GM23338 (cell line): ENCODE results near the gene DIP2B. TPM values are rescaled to one million over a fixed set of nuclear protein-coding genes. Genes with fewer than 3 reads are reported as not detected.

Experiments
- ATAC-seq: fragments of 200-7000 bp; cut with Tn5 transposase; 3 replicates; pipeline ENCODE4 v1.9.1; 2020
- DNase-seq: peaks from one replicate; pipeline ENCODE4 v3.0.0-alpha.2; 2015; ENCODE audit warnings: low spot score
- H2AFZ ChIP-seq: fragments of 200-600 bp; sonication (generic); 2 replicates; pipeline ENCODE4 v1.8.0; 2016; ENCODE audit warnings: antibody characterized with exemption, mild to moderate bottlenecking, moderate library complexity
- H3F3A ChIP-seq: fragments of 200-600 bp; sonication (generic); replicated peaks from 2 replicates; pipeline ENCODE4 v1.8.0; 2017; ENCODE audit warnings: antibody characterized with exemption, mixed run types, low read depth
- H3K27ac ChIP-seq: fragments of 200-600 bp; sonication (generic); 2 replicates; pipeline ENCODE4 v1.6.1; 2016; ENCODE audit warnings: low read depth
- H3K27me3 ChIP-seq: fragments of 200-600 bp; sonication (generic); 2 replicates; pipeline ENCODE4 v1.8.0; 2016; ENCODE audit warnings: mild to moderate bottlenecking, mixed run types, moderate library complexity; ENCODE audit not compliant: insufficient read depth
- H3K36me3 ChIP-seq: fragments of 200-600 bp; sonication (generic); 2 replicates; pipeline ENCODE4 v1.8.0; 2016; ENCODE audit warnings: mild to moderate bottlenecking; ENCODE audit not compliant: insufficient read depth
- H3K4me1 ChIP-seq: fragments of 200-600 bp; sonication (generic); 2 replicates; pipeline ENCODE4 v1.8.0; 2016; ENCODE audit warnings: mild to moderate bottlenecking, moderate library complexity; ENCODE audit not compliant: insufficient read depth
- H3K4me2 ChIP-seq: fragments of 200-600 bp; sonication (generic); 2 replicates; pipeline ENCODE4 v1.7.1; 2017; ENCODE audit warnings: mixed run types
- H3K4me3 ChIP-seq: fragments of 200-600 bp; sonication (generic); 2 replicates; pipeline ENCODE4 v1.6.1; 2016; ENCODE audit warnings: mixed run types
- H3K79me2 ChIP-seq: fragments of 200-600 bp; sonication (generic); replicated peaks from 2 replicates; pipeline ENCODE4 v1.8.0; 2017; ENCODE audit warnings: mild to moderate bottlenecking; ENCODE audit not compliant: insufficient read depth
- H3K9me2 ChIP-seq: fragments of 200-600 bp; sonication (generic); 2 replicates; pipeline ENCODE4 v1.8.0; 2017; ENCODE audit not compliant: insufficient read depth
- H4K20me1 ChIP-seq: fragments of 200-600 bp; sonication (generic); replicated peaks from 2 replicates; pipeline ENCODE4 v1.8.0; 2017; ENCODE audit warnings: mild to moderate bottlenecking; ENCODE audit not compliant: insufficient read depth
- H3K27ac Mint-ChIP-seq: 2 replicates; pipeline ENCODE4 v1.8.0; 2020; ENCODE audit warnings: inconsistent platforms, mild to moderate bottlenecking, moderate library complexity, mixed read lengths
- H3K27me3 Mint-ChIP-seq: 3 replicates; pipeline ENCODE4 v1.8.0; 2022; ENCODE audit warnings: low read depth, mild to moderate bottlenecking, moderate library complexity, mixed read lengths, inconsistent platforms; ENCODE audit not compliant: insufficient read depth, poor library complexity
- H3K36me3 Mint-ChIP-seq: 3 replicates; pipeline ENCODE4 v1.8.0; 2021; ENCODE audit warnings: low read depth, mild to moderate bottlenecking, inconsistent platforms, moderate library complexity, mixed read lengths
- H3K4me1 Mint-ChIP-seq: 3 replicates; pipeline ENCODE4 v1.8.0; 2020; ENCODE audit warnings: mild to moderate bottlenecking, inconsistent platforms, mixed read lengths
- H3K4me3 Mint-ChIP-seq: 3 replicates; pipeline ENCODE4 v1.8.0; 2021; ENCODE audit warnings: moderate library complexity, mild to moderate bottlenecking, inconsistent platforms, mixed read lengths
- H3K9me3 Mint-ChIP-seq: 3 replicates; pipeline ENCODE4 v1.8.0; 2020; ENCODE audit warnings: moderate library complexity, mild to moderate bottlenecking, inconsistent platforms, mixed read lengths
- CREB1 ChIP-seq: fragments of 250-450 bp; sonication (Bioruptor Pico); IDR thresholded peaks from 2 replicates; pipeline ENCODE4 v1.5.0; 2020; ENCODE audit warnings: low read depth, mild to moderate bottlenecking, moderate library complexity
- CTCF ChIP-seq, 2 experiments: fragments of 200-600 bp in 1 of 2; sonication (generic) in 1 of 2; conservative IDR thresholded peaks; 2 replicates each; pipeline versions ENCODE4 v1.5.1 to v1.6.1; 2016 to 2017; ENCODE audit warnings: antibody characterized with exemption in 2 of 2, low read depth in 2 of 2, mild to moderate bottlenecking in 2 of 2, moderate library complexity in 1 of 2
- ETS1 ChIP-seq: IDR thresholded peaks from 2 replicates; pipeline ENCODE4 v1.6.1; 2016; ENCODE audit warnings: antibody characterized with exemption
- EZH2 ChIP-seq: fragments of 200-600 bp; sonication (generic); IDR thresholded peaks from one replicate; pipeline ENCODE4 v1.8.0; 2017; ENCODE audit warnings: antibody characterized with exemption, mild to moderate bottlenecking, low read depth; ENCODE audit not compliant: unreplicated experiment
- EZH2phosphoT487 ChIP-seq: fragments of 200-600 bp; sonication (generic); IDR thresholded peaks from one replicate; pipeline ENCODE4 v1.8.1; 2018; ENCODE audit warnings: antibody characterized with exemption; ENCODE audit not compliant: unreplicated experiment
- JUNB ChIP-seq: IDR thresholded peaks from one replicate; pipeline ENCODE4 v1.6.1; 2016; ENCODE audit warnings: antibody characterized with exemption; ENCODE audit not compliant: unreplicated experiment
- NANOG ChIP-seq: IDR thresholded peaks from 2 replicates; pipeline ENCODE4 v1.6.1; 2016; ENCODE audit warnings: antibody characterized with exemption, borderline replicate concordance
- POLR2AphosphoS5 ChIP-seq: IDR thresholded peaks from 2 replicates; pipeline ENCODE4 v1.6.1; 2016; ENCODE audit warnings: antibody characterized with exemption, low read depth
- REST ChIP-seq: IDR thresholded peaks from one replicate; pipeline ENCODE4 v1.6.1; 2018; ENCODE audit warnings: antibody characterized with exemption; ENCODE audit not compliant: unreplicated experiment
- STAT1 ChIP-seq: IDR thresholded peaks from one replicate; pipeline ENCODE4 v1.6.1; 2016; ENCODE audit warnings: antibody characterized with exemption; ENCODE audit not compliant: unreplicated experiment
- ZNF114 ChIP-seq: fragments of 250-450 bp; sonication (Bioruptor Pico); IDR thresholded peaks from 2 replicates; pipeline ENCODE4 v1.5.0; 2020; ENCODE audit warnings: mild to moderate bottlenecking, moderate library complexity
- ZNF331 ChIP-seq: fragments of 250-450 bp; sonication (Bioruptor Pico); IDR thresholded peaks from 2 replicates; pipeline ENCODE4 v1.5.0; 2020; ENCODE audit warnings: low read depth, mild to moderate bottlenecking, moderate library complexity
- polyA plus RNA-seq: library from polyadenylated mRNA; unstranded; fragments of >200 nt; fragmentation: Nextera tagmentation; extraction: Ambion mirVana; gene quantifications from 2 replicates; pipeline ENCODE4 v1.2.1, GENCODE V29; 2016
- total RNA-seq: library from RNA; depleted of rRNA; stranded (reverse); fragments of >200 nt; shearing (Covaris generic); gene quantifications from 2 replicates; pipeline ENCODE4 v1.2.3, GENCODE V29; 2014
- TF ChIP-seq, protein P1 (sequence below): fragments of 250-450 bp; sonication (Bioruptor Pico); IDR thresholded peaks from 2 replicates; pipeline ENCODE4 v1.5.0; 2020; ENCODE audit warnings: mild to moderate bottlenecking, moderate library complexity

DIP2B gene
- total and polyA plus RNA-seq, 2 experiments from 2014 or later = 8.0 to 36.4 TPM

DNA sequence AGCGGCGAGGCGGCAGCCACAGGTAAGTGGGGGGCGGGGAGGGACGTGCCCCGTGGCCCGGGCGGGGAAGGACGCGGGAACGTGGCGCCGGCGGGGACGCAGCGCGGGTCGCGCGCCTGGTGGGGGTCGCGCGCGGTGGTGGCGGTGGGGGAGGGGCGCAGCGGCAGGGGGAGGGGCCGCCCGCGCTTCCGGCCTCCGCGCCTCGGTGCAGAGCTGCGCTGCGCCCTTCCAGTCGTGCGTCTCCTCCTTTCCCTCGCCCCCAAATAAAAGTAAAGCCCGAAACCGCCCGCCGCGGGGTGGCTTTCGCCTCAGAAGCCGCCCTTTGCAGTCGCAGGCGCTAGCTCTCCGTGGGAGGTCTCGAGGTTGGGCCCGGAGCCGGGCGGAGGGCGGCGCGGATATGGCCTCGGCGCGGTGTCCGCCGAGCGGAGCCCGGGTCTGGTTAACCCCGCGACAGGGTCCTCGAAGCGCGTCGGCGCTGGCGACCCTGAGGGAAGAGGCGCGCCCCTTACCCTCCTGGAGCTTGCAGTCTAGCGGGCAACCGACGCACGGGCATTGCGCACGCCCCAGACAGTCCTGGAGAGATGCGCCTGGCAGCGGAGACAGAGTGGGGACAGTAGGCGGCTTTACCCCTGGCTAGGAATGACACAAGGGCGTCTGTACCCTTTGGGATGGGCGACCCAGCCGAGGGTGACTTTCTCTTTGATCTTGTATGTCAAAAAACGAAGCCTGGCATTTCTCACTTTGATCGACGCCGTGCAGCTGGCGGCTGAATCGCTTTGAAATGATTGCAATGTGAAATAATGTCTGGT lies 259.7 kb downstream of the DIP2B start:
- Histone ChIP-seq H2AFZ (peak overlapping the region; percentile 86; the same call in 1 of the 2 replicates), H3K27me3 (no peaks in the 10 kb centered on the region), H3K27ac (peak overlapping the region; percentile 99), H3K4me1 (peaks cover 16% of the 10 kb centered on the region), H3K79me2 (peaks cover 57% of the 10 kb centered on the region), H3K4me2 (peak overlapping the region; percentile 92), H3F3A (peaks cover 16% of the 10 kb centered on the region), H3K9me2 (no peaks in the 10 kb centered on the region), H4K20me1 (0 out of 2 replicates have a peak, but pooled peaks cover 6% of the 10 kb centered on the region), H3K36me3 (no peaks in the 10 kb centered on the region), H3K4me3 (peak overlapping the region; percentile 74)
- peaks cover 27% of the 10 kb centered on the region for H3K4me1 Mint-ChIP-seq
- DNase-seq (peak; percentile 72), ATAC-seq (peak; percentile 49)
- H3K4me3 Mint-ChIP-seq = peak overlapping the region; percentile 82
- H3K27ac Mint-ChIP-seq = peak overlapping the region; percentile 99
- H3K27me3 Mint-ChIP-seq = peaks cover 12% of the 10 kb centered on the region
- H3K36me3 Mint-ChIP-seq = peaks cover 14% of the 10 kb centered on the region
- peaks cover 2% of the 10 kb centered on the region; the same call in 1 of the 3 replicates for H3K9me3 Mint-ChIP-seq
- no peak for TF ChIP-seq REST
- TF ChIP-seq STAT1 = no peak
- no peak for TF ChIP-seq ZNF114 (CRISPR knock-in tag)
- TF ChIP-seq CTCF (conservative IDR thresholded peaks at IDR 0.05; ENCODE audit: low read depth in 2 of 2) = no peak; a peak in 1 of 4 replicates
- no peak for TF ChIP-seq NANOG
- TF ChIP-seq ZNF331 (CRISPR knock-in tag) = no peak
- TF ChIP-seq POLR2AphosphoS5 = no peak; the same call in 1 of the 2 replicates
- TF ChIP-seq CREB1 = no peak
- TF ChIP-seq EZH2 = no peak
- TF ChIP-seq ETS1 = no peak
- no peak for TF ChIP-seq JUNB
- TF ChIP-seq, protein P1, sequence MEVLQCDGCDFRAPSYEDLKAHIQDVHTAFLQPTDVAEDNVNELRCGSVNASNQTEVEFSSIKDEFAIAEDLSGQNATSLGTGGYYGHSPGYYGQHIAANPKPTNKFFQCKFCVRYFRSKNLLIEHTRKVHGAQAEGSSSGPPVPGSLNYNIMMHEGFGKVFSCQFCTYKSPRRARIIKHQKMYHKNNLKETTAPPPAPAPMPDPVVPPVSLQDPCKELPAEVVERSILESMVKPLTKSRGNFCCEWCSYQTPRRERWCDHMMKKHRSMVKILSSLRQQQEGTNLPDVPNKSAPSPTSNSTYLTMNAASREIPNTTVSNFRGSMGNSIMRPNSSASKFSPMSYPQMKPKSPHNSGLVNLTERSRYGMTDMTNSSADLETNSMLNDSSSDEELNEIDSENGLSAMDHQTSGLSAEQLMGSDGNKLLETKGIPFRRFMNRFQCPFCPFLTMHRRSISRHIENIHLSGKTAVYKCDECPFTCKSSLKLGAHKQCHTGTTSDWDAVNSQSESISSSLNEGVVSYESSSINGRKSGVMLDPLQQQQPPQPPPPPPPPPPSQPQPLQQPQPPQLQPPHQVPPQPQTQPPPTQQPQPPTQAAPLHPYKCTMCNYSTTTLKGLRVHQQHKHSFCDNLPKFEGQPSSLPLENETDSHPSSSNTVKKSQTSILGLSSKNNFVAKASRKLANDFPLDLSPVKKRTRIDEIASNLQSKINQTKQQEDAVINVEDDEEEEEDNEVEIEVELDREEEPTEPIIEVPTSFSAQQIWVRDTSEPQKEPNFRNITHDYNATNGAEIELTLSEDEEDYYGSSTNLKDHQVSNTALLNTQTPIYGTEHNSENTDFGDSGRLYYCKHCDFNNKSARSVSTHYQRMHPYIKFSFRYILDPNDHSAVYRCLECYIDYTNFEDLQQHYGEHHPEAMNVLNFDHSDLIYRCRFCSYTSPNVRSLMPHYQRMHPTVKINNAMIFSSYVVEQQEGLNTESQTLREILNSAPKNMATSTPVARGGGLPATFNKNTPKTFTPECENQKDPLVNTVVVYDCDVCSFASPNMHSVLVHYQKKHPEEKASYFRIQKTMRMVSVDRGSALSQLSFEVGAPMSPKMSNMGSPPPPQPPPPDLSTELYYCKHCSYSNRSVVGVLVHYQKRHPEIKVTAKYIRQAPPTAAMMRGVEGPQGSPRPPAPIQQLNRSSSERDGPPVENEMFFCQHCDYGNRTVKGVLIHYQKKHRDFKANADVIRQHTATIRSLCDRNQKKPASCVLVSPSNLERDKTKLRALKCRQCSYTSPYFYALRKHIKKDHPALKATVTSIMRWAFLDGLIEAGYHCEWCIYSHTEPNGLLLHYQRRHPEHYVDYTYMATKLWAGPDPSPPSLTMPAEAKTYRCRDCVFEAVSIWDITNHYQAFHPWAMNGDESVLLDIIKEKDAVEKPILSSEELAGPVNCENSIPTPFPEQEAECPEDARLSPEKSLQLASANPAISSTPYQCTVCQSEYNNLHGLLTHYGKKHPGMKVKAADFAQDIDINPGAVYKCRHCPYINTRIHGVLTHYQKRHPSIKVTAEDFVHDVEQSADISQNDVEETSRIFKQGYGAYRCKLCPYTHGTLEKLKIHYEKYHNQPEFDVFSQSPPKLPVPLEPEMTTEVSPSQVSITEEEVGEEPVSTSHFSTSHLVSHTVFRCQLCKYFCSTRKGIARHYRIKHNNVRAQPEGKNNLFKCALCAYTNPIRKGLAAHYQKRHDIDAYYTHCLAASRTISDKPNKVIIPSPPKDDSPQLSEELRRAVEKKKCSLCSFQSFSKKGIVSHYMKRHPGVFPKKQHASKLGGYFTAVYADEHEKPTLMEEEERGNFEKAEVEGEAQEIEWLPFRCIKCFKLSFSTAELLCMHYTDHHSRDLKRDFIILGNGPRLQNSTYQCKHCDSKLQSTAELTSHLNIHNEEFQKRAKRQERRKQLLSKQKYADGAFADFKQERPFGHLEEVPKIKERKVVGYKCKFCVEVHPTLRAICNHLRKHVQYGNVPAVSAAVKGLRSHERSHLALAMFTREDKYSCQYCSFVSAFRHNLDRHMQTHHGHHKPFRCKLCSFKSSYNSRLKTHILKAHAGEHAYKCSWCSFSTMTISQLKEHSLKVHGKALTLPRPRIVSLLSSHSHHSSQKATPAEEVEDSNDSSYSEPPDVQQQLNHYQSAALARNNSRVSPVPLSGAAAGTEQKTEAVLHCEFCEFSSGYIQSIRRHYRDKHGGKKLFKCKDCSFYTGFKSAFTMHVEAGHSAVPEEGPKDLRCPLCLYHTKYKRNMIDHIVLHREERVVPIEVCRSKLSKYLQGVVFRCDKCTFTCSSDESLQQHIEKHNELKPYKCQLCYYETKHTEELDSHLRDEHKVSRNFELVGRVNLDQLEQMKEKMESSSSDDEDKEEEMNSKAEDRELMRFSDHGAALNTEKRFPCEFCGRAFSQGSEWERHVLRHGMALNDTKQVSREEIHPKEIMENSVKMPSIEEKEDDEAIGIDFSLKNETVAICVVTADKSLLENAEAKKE = no peak
- no peak for TF ChIP-seq EZH2phosphoT487
